Osteoblast (primary cell): ENCODE data around the gene OPN4. TPM values are rescaled to one million over a fixed set of nuclear protein-coding genes. Genes with fewer than 3 reads are reported as not detected.

Experiments used
- DNase-seq: peaks from one replicate; pipeline ENCODE4 v3.0.0; 2011; ENCODE audit warnings: low spot score, mixed read lengths; ENCODE audit not compliant: insufficient read length; ENCODE audit errors: missing footprints
- H2AFZ ChIP-seq: 2 replicates; pipeline ENCODE4 v1.6.0; 2011; ENCODE audit warnings: mild to moderate bottlenecking, low read length
- H3K27ac ChIP-seq: 2 replicates; pipeline ENCODE4 v1.5.1; 2011; ENCODE audit warnings: mild to moderate bottlenecking, low read depth, low read length, moderate library complexity
- H3K27me3 ChIP-seq: 2 replicates; pipeline ENCODE4 v1.6.0; 2012; ENCODE audit warnings: mild to moderate bottlenecking, control low read depth, inconsistent platforms, low read length, moderate library complexity; ENCODE audit not compliant: insufficient read depth
- H3K36me3 ChIP-seq: 2 replicates; pipeline ENCODE4 v1.5.1; 2011; ENCODE audit warnings: mild to moderate bottlenecking, low read length, control low read depth, moderate library complexity; ENCODE audit not compliant: insufficient read depth
- H3K4me1 ChIP-seq: 2 replicates; pipeline ENCODE4 v1.5.1; 2011; ENCODE audit warnings: mild to moderate bottlenecking, low read length, control low read depth, moderate library complexity; ENCODE audit not compliant: insufficient read depth
- H3K4me2 ChIP-seq: 2 replicates; pipeline ENCODE4 v1.6.0; 2011; ENCODE audit warnings: mild to moderate bottlenecking, low read length; ENCODE audit not compliant: insufficient read depth
- H3K4me3 ChIP-seq: fragments of 200-600 bp; sonication (generic); 3 replicates; pipeline ENCODE4 v1.5.1; 2012; ENCODE audit warnings: mild to moderate bottlenecking, low read length, inconsistent platforms; ENCODE audit not compliant: insufficient read depth
- H3K79me2 ChIP-seq: 2 replicates; pipeline ENCODE4 v1.6.0; 2012; ENCODE audit warnings: mild to moderate bottlenecking, low read length, control low read depth, inconsistent platforms; ENCODE audit not compliant: insufficient read depth
- H3K9me3 ChIP-seq: 2 replicates; pipeline ENCODE4 v1.5.1; 2011; ENCODE audit warnings: low read depth, low read length, control low read depth
- H4K20me1 ChIP-seq: 2 replicates; pipeline ENCODE4 v1.6.0; 2012; ENCODE audit warnings: mild to moderate bottlenecking, low read length, control low read depth; ENCODE audit not compliant: insufficient read depth
- total RNA-seq: library from RNA; depleted of rRNA; stranded (reverse); fragments of >200 nt; gene quantifications from 2 replicates; pipeline ENCODE4 v1.2.3, GENCODE V29; 2012
- TF ChIP-seq, protein P1 (sequence below): IDR thresholded peaks from 2 replicates; pipeline ENCODE4 v1.5.1; 2011; ENCODE audit warnings: mild to moderate bottlenecking, low read depth, low read length, moderate library complexity; ENCODE audit errors: extremely low read depth

The OPN4 gene
- total RNA-seq, 1 donor, result not detected

DNA sequence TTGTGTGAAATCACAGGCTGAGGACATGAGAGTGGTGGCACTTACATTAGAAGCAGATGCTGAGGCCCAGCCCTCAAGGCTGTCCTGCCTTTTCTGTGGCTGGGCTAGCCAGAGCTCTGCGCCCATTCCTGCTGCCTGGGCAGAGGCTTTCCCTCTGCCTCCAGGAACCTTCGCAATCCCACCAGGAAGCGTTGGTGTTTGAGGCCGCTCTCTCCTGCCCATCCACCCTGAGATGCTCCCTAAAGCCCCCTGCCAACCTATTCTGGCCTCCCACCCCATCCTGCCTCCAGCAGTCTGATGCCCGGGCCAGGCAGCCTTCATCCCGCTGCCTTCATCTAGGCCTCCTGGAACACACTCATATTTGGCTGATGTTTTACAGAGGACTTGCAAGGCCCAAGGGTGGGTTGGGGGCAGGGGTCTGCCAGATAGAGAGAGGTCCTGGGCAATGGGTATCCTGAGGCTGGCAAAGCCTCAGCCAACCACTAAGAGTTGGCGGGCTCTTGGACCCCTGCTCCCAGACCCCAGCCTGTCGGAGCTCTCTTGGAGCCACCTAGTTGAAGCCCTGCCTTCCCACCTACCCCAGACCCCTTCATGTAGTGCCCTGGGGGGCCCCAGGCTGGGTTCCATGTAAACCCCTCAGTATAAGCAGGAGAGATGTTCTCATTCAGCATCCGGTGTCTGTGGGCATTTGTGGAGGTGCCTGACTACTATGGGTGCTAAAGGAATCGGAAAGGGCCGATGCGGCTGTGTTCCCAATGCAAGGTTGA lies 46.7 kb downstream of the OPN4 start:
- no peak overlapping the region for H3K4me2 ChIP-seq
- peaks cover 3% of the 10 kb centered on the region for H3K27me3 ChIP-seq
- H3K4me1 ChIP-seq, result no peaks in the 10 kb centered on the region
- DNase-seq, result peak; percentile 68
- TF ChIP-seq, protein P1, sequence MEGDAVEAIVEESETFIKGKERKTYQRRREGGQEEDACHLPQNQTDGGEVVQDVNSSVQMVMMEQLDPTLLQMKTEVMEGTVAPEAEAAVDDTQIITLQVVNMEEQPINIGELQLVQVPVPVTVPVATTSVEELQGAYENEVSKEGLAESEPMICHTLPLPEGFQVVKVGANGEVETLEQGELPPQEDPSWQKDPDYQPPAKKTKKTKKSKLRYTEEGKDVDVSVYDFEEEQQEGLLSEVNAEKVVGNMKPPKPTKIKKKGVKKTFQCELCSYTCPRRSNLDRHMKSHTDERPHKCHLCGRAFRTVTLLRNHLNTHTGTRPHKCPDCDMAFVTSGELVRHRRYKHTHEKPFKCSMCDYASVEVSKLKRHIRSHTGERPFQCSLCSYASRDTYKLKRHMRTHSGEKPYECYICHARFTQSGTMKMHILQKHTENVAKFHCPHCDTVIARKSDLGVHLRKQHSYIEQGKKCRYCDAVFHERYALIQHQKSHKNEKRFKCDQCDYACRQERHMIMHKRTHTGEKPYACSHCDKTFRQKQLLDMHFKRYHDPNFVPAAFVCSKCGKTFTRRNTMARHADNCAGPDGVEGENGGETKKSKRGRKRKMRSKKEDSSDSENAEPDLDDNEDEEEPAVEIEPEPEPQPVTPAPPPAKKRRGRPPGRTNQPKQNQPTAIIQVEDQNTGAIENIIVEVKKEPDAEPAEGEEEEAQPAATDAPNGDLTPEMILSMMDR, result no peak
- H3K36me3 ChIP-seq, result no peaks in the 10 kb centered on the region
- H4K20me1 ChIP-seq, result no peaks in the 10 kb centered on the region
- H3K79me2 ChIP-seq, result no peaks in the 10 kb centered on the region
- H3K4me3 ChIP-seq, result no peak overlapping the region
- no peaks in the 10 kb centered on the region for H3K9me3 ChIP-seq
- H2AFZ ChIP-seq, result no peak overlapping the region
- no peak overlapping the region for H3K27ac ChIP-seq

DNA sequence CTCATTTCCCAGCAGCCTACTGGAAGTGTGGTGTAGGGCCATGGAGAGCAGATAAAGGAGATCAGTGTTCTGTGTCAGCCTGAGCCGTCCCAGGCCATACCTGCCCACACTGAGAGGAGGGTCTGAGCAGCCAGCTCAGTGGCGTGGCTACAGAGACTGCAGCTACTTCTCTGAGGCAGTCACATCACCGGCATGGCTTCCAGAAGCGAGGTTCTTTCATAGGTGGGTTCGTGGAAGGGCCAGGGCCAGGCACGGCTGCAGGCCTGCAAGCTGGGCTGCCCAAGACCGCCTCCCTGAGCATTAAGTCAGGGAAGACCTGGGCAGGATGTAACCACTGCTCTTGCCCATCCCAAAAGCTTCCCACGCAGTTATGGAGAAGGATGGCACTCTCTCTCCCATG lies 48.8 kb downstream of the OPN4 start:
- TF ChIP-seq, protein P1, result no peak
- H3K36me3 ChIP-seq, result no peaks in the 10 kb centered on the region
- H3K4me1 ChIP-seq, result no peaks in the 10 kb centered on the region

DNA sequence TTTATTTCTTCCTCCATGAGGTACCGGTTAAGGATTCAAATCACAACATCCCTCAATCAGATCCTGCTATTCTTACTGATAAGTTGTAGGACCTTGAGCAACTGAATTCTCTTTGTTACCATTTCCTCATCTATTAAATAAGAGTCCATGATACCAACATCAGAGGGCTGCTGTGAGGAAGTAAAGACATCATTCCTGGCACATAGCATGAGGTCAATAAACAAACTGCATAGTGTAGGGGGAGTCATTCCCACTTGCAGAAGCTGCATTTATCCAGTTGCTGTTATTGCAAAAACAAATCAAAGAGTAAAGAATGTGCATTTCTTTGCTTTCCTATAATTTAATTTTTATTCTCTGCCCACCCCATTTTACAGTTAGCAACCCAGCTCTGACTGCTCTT lies 50.8 kb downstream of the OPN4 start:
- H2AFZ ChIP-seq, result no peak overlapping the region
- DNase-seq, result peak; percentile 47

More for the DNA sequence above, 48.8 kb downstream of the OPN4 start:
- Histone ChIP-seq H3K27me3 (no peaks in the 10 kb centered on the region), H3K79me2 (no peaks in the 10 kb centered on the region), H3K4me3 (no peak overlapping the region), H4K20me1 (no peaks in the 10 kb centered on the region), H3K27ac (no peak overlapping the region), H3K4me2 (no peak overlapping the region), H2AFZ (no peak overlapping the region), H3K9me3 (no peaks in the 10 kb centered on the region)
- peak; percentile 56 for DNase-seq

DNA sequence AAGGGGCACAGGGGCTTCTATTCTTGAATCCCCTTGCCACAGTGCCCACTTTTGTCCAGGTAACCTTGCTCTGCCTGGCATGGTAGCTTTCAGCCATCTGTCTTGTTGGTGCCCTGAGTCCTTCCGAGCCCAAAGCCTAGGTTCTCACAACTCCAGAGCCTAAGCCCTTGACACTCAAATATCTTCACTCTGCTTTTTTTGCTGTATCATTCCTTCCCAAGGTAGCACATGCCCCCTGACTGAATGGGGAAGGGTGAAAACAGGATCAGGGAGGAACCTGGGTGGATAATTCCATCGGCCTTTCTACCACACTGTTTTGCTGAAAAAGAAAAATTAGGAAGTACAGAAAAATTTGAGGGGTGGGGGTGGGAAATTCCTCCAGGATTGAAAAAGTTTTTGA lies 51.6 kb downstream of the OPN4 start:
- no peaks in the 10 kb centered on the region for H3K27me3 ChIP-seq
- peak; percentile 42 for DNase-seq
- no peak overlapping the region for H3K27ac ChIP-seq
- no peaks in the 10 kb centered on the region for H3K9me3 ChIP-seq
- H3K79me2 ChIP-seq, result no peaks in the 10 kb centered on the region
- no peaks in the 10 kb centered on the region for H3K36me3 ChIP-seq
- H4K20me1 ChIP-seq, result no peaks in the 10 kb centered on the region
- H3K4me3 ChIP-seq, result no peak overlapping the region
- TF ChIP-seq, protein P1, result no peak
- peaks cover 4% of the 10 kb centered on the region for H3K4me1 ChIP-seq
- no peak overlapping the region for H3K4me2 ChIP-seq
- no peak overlapping the region for H2AFZ ChIP-seq

More for the DNA sequence above, 50.8 kb downstream of the OPN4 start:
- H3K36me3 ChIP-seq, result no peaks in the 10 kb centered on the region
- H3K4me3 ChIP-seq, result no peak overlapping the region
- no peaks in the 10 kb centered on the region for H3K79me2 ChIP-seq
- H3K9me3 ChIP-seq, result no peaks in the 10 kb centered on the region
- no peak overlapping the region for H3K4me2 ChIP-seq
- H3K27ac ChIP-seq, result no peak overlapping the region
- no peaks in the 10 kb centered on the region for H4K20me1 ChIP-seq
- H3K27me3 ChIP-seq, result no peaks in the 10 kb centered on the region
- H3K4me1 ChIP-seq, result no peaks in the 10 kb centered on the region
- TF ChIP-seq, protein P1, result no peak
